SKM-1 treated with dmso at 0.1 percent for 144 hours (cell line): ENCODE measurements around the gene CNTN5.
"Not testable (repeated sequence)": the region's sequence is repeated elsewhere in the genome, so short reads cannot be mapped to it uniquely, and the experiment has no call there.

Experiments
- DNase-seq: peaks from one replicate; lab custom pipeline; 2025; ENCODE audit not compliant: unreplicated experiment; lab: John Stamatoyannopoulos, UW

Gene CNTN5

GRCh38 chr11:99268886-99269285 is 248.1 kb downstream of the CNTN5 start:
- DNase-seq: no peak

- DNase-seq: no peak
Measured at GRCh38 chr11:99271527-99271926, 250.8 kb downstream of the CNTN5 start.

GRCh38 chr11:99275521-99275920 is 254.8 kb downstream of the CNTN5 start:
- no peak for DNase-seq

GRCh38 chr11:99277281-99277680 is 256.5 kb downstream of the CNTN5 start:
- no peak for DNase-seq

- DNase-seq: no peak
Measured at GRCh38 chr11:99279266-99279665, 258.5 kb downstream of the CNTN5 start.

- DNase-seq: no peak
Measured at GRCh38 chr11:99281331-99281730, 260.6 kb downstream of the CNTN5 start.

- DNase-seq: not testable (repeated sequence)
Measured at GRCh38 chr11:99297925-99298324, 277.2 kb downstream of the CNTN5 start.

- DNase-seq: no peak
Measured at GRCh38 chr11:99307510-99308088, 286.9 kb downstream of the CNTN5 start.

GRCh38 chr11:99311870-99312269 is 291.1 kb downstream of the CNTN5 start:
- DNase-seq: no peak

GRCh38 chr11:99316776-99317520 is 296.2 kb downstream of the CNTN5 start:
- DNase-seq: no peak

GRCh38 chr11:99320769-99321290 is 300.1 kb downstream of the CNTN5 start:
- DNase-seq: no peak

- peak; percentile 44 for DNase-seq
Measured at GRCh38 chr11:99325847-99326246, 305.1 kb downstream of the CNTN5 start.

GRCh38 chr11:99327066-99327465 is 306.3 kb downstream of the CNTN5 start:
- DNase-seq: no peak

GRCh38 chr11:99327527-99327926 is 306.8 kb downstream of the CNTN5 start:
- no peak for DNase-seq

- no peak for DNase-seq
Measured at GRCh38 chr11:99333621-99334020, 312.9 kb downstream of the CNTN5 start.

- DNase-seq: no peak
Measured at GRCh38 chr11:99343117-99343516, 322.4 kb downstream of the CNTN5 start.

GRCh38 chr11:99349151-99349673 is 328.5 kb downstream of the CNTN5 start:
- no peak for DNase-seq

- no peak for DNase-seq
Measured at GRCh38 chr11:99351624-99352023, 330.9 kb downstream of the CNTN5 start.

GRCh38 chr11:99352642-99353041 is 331.9 kb downstream of the CNTN5 start:
- DNase-seq: no peak

- DNase-seq: no peak
Measured at GRCh38 chr11:99366546-99366945, 345.8 kb downstream of the CNTN5 start.

GRCh38 chr11:99368583-99368982 is 347.8 kb downstream of the CNTN5 start:
- no peak for DNase-seq

GRCh38 chr11:99370549-99371216 is 349.9 kb downstream of the CNTN5 start:
- DNase-seq: no peak
